ENCODE measurements around the gene STYX.

Gene STYX

GRCh38 chr14:52729585-52729924 lies 411 bp upstream of the STYX start:
- no peak for DNase-seq (ENCODE audit: low read depth)
- TF ChIP-seq, protein P1, sequence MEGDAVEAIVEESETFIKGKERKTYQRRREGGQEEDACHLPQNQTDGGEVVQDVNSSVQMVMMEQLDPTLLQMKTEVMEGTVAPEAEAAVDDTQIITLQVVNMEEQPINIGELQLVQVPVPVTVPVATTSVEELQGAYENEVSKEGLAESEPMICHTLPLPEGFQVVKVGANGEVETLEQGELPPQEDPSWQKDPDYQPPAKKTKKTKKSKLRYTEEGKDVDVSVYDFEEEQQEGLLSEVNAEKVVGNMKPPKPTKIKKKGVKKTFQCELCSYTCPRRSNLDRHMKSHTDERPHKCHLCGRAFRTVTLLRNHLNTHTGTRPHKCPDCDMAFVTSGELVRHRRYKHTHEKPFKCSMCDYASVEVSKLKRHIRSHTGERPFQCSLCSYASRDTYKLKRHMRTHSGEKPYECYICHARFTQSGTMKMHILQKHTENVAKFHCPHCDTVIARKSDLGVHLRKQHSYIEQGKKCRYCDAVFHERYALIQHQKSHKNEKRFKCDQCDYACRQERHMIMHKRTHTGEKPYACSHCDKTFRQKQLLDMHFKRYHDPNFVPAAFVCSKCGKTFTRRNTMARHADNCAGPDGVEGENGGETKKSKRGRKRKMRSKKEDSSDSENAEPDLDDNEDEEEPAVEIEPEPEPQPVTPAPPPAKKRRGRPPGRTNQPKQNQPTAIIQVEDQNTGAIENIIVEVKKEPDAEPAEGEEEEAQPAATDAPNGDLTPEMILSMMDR (conservative IDR thresholded peaks at IDR 0.05; ENCODE audit: low read length) = no peak
- peak overlapping the region; percentile 45 for H3K4me3 ChIP-seq (ENCODE audit: low read length)

- peak; percentile 11 for DNase-seq (ENCODE audit: low read depth)
Observed at GRCh38 chr14:52730709-52731111, 744 bp downstream of the STYX start.

DNA sequence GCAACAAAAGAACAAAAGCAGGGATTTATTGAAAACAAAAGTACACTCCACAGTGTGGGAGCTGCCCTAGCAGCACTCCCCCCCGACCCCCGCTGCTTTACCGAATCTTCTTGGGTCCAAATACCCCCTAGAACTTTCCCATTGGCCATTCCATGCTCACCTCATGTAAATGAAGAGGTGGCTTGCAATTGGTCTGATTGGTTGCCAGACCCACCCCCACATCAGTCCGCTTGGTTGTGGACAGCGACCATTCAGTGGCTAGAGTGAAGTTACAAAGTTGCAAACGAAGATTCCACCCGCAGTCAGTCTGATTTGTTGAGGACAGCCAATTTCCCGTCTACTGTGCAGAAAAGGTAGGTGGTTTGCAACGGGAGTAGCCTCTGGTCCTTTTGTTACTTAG lies 3.9 kb downstream of the STYX start:
- TF ChIP-seq, protein P1 (conservative IDR thresholded peaks at IDR 0.05; ENCODE audit: low read length) = no peak
- H3K4me3 ChIP-seq (ENCODE audit: low read length) = no peak overlapping the region
- no peak for DNase-seq (ENCODE audit: low read depth)

More at GRCh38 chr14:52730709-52731111, 744 bp downstream of the STYX start:
- TF ChIP-seq, protein P1 (conservative IDR thresholded peaks at IDR 0.05; ENCODE audit: low read length) = no peak
- H3K4me3 ChIP-seq (ENCODE audit: low read length) = peak overlapping the region; percentile 91

DNA sequence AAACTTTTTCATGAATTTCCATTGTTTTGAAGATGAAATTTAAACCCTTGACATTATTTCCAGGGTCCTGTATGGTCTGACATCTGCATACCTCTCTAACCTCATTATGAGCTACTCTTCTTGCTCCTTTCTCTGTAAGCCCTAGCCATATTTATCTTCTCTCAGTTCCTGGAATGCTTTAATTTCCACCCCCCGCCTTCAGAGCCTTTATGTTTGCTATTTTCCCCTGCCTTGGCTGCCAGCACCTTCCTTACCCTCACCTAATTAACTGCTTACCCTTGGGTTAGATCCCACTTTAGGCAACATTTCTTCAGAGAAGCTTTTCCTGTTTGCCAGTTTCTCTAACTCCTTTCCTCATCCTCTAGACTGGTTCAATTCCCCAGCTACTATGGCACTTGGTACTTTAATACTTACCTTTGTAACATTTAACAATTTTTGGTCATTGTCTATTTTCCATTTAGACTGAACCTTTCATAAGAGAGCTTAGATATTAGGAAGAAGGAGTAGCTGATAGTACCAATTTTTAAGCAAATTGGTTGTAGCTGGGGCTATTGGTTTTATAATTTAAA lies 6.0 kb downstream of the STYX start:
- DNase-seq (ENCODE audit: low read depth) = no peak
- TF ChIP-seq, protein P1 (conservative IDR thresholded peaks at IDR 0.05; ENCODE audit: low read length) = no peak
- no peak overlapping the region for H3K4me3 ChIP-seq (ENCODE audit: low read length)

DNA sequence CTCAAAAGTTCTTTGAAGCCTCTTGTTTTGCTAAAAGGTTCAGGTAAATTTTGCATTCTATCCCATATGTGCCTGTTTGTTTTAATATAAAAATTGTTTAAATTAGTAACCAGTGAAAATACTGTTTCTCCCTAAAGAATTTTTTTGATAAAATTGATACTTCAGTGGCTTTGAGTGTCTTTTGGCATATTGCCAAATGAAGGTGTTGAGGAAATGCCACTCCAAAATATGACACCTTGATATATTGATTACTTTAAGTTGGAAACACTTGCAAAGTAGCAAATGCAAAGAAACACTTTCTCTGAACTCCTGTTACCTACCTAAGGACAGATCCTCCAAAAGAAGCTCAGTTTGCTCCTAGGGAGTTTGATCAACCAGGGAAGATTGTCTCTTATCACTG lies 8.4 kb downstream of the STYX start:
- TF ChIP-seq, protein P1 (conservative IDR thresholded peaks at IDR 0.05; ENCODE audit: low read length) = no peak
- no peak for DNase-seq (ENCODE audit: low read depth)
- H3K4me3 ChIP-seq (ENCODE audit: low read length) = no peak overlapping the region

DNA sequence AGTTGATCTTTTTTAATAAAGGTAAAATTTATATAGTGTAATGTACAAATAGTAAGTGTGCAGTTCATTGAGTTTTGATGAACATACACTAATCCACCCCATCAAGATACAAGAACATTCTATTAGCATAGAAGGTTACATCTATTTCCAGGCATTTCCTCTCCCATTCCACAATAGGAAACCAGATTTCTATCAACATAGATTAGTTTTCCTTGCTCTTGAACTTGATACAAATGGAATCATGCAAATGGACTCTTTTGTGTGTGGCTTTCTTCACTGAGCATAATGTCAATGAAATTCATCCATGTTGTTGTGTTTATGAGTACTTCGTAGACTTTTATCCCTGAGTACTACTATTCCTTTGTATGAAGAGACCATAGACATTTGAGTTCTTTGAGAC lies 10.8 kb downstream of the STYX start:
- TF ChIP-seq, protein P1 (conservative IDR thresholded peaks at IDR 0.05; ENCODE audit: low read length) = no peak
- H3K4me3 ChIP-seq (ENCODE audit: low read length) = no peak overlapping the region
- DNase-seq (ENCODE audit: low read depth) = no peak

DNA sequence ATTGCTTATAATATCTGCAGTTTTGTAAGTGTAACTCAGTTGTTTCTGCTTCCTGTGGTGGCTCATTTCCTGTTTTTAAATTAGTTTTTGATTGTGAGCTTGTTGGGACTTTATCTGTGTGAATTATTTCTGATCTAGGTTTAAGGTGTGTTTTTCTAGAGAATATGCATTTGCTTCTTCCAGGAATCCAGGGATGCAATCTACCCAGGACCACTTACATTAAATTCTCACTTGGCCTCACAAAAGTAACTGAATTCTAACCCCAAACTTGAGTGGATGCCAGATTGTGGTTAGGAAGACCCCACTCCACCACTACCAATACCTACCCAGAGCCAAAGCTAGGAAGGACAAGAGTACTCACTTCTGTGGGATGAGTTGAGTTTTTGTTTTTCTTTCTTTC lies 11.9 kb downstream of the STYX start:
- TF ChIP-seq, protein P1 (conservative IDR thresholded peaks at IDR 0.05; ENCODE audit: low read length) = no peak
- no peak overlapping the region for H3K4me3 ChIP-seq (ENCODE audit: low read length)
- DNase-seq (ENCODE audit: low read depth) = no peak

All from AG10803 (cell line).